Measurements from ENCODE around the gene CDX1.

The CDX1 gene

DNA sequence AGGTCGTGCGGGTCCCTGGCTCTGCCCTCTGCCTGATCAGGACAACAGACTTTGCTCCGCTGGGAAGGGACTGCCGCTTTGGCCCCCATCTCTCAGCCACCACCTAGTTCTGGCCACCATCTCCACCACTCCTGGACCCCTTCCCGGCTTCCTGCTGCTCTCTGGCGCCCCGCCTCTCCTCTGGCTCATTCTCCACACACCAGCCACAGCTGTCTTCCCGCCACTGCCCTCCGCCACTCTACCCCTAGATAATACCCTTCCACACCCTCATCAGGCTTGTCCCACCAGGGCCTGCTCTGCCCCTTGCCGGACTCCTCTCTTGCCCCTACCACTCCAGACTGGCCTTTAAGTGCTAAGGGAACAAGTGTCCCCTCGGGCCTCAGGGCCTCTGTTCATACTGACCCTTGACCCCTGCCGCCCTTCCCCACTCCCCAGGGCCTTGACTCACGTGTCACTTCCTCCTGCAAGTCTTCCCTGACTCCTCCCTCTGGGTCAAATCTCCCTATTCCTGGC lies 3.0 kb upstream of the CDX1 start:
- no peak for FAIRE-seq

DNA sequence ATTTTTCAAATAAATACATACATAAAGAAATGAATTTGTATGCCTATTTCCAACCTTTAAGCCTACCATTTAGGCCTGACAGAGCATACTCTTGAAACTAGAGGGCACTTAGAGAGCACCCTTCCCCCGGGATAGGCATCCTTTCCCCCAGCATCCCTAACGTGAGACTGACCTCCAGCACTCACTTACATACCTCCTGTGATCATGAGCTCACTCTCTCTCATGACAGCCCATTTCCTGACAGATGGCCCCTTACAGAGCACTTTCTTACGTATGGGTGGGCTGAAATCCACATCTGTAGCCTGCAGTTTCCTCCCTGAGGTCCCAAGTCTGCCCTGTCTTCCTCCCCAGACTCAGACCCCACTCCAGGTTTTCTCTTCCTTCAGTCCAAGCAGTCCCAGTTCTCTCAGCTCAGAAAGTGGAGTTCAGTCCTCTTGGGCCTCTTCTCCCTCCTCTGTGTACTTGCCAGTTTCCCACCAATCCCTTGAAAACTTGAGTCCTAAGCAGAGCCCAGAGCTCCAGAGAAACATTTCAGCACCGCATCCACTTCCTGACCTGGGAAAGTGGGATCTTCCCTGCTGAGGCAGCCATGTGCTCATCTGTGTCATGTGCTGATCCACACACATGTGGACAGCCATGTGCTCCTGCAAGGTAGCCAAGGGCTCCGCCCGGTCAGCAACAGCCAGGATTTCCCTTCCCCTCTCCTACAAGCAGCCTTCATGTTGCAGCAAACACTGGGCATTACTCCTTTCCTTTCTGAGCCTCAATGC lies 2.2 kb upstream of the CDX1 start:
- no peak for FAIRE-seq

DNA sequence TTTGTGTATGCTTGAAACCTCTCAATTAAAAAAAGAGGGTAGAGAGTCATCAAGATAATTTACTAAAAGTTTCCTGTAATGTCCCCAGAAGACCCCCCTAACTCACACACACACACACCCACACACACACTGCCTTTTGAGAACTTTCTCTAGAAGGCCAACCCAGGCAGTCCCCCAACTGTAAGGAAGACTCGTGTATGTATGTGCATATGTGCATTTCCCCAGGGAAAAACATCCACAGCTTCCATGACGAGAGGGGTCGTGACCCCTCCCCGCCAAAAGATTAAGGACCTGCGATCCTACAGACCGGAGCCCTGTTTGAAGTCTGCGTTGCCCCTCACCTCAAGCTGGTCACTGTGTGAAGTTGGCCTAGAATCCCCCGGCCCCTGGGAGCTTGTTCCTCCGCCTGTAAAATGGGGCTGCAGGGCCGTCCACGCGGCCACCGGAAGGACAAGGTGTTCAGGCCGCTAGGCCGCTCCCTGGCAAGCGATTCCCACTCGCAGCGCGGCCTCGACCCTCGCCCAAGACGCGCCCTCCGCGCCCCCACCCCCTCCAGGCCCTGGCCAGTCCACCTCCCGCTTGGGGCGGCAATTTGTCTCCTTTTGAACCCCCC lies 435 bp upstream of the CDX1 start:
- no peak for FAIRE-seq

DNA sequence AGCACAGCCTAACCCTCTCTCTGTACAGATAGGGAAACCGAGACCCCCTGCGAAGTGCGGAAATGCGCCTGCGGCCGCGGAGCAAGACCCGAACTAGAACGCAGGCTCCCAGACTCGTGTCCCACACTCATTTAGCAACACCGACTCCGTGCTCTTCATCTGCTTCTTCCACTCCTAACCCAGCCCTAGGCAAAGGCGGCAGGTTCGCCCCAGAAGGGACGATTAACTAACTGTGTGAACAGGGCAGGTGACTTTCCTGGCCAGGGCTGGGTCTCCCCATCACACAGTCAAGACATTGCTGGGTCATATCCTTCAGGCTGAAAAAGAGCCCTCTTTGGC lies 903 bp downstream of the CDX1 start:
- FAIRE-seq, result no peak

DNA sequence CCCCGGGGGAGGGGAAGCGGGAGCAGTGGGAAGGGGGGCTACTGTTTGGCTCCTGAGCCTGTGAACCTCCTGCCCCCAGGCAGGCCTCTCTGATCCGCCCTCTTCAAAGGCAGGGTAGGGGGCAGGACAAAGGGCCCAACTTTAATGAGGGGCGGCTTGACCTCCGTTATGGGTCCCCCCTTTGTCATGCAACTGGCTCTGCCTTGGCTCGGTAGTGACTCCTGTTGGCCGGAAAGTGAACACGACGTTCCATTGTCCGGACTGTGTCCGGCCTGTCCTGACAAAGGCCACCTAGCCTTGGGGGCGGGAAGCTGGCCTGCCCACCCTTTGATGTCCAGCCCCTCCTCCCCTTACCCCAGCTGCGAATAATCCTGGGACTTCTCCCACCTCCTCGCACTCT lies 1.3 kb downstream of the CDX1 start:
- no peak for FAIRE-seq

DNA sequence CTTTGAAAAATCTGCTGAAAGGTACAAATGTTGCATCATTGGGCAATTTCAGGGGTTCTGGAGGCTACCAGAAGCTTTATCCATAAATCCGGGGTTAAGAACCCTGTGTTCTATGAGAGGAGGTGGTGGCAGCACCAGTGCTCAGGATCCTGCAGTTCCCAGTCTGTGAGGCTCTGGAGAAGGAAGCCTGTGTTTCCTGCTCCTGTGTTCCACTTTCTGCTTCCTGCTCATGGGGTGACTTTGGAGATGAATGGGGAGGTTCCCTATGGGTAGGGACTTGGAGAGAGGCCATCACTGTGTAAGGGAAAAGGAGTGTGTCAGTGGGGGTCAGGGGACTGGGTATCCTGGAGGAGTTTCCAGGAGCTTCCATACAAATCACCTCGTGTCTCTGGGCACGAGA lies 2.3 kb downstream of the CDX1 start:
- FAIRE-seq, result no peak

DNA sequence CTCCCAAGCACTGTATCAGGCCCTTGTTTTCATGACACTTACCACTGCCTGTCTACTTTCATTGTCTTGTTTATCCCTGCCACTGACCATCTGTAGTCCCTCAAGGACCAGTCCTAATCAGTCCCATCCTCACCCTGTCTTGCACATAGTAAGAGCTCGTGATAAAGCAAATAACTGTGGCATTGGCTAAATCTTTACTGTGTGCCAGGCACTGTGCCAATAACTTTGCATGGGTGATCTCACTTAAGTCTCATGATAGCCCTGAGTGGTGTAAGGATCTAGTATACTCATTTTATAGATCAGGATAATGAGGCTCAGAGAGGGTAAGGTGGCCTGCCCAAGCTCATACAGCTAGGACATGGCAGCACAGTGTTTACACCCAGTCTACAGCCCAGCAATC lies 5.6 kb downstream of the CDX1 start:
- FAIRE-seq, result no peak

DNA sequence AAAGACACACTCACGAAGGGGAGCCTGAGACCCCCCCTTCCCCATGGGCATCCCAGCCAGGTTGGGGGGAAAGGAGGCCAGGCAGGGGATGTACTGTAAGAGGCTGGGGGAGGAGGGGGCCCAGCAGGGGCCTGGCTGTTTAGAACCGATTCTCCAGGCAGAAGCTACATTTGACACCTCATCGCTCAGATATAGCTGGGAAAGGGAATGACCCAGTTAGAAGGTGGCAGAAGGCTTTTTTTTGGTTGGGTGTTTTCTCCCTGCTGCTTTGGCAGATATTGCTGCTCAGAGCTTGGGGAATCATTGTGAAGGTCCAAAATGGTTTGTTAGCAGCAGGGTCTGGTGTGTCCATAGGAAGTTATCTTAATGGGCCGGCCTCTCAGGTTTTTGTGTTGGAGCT lies 6.0 kb downstream of the CDX1 start:
- no peak for FAIRE-seq

DNA sequence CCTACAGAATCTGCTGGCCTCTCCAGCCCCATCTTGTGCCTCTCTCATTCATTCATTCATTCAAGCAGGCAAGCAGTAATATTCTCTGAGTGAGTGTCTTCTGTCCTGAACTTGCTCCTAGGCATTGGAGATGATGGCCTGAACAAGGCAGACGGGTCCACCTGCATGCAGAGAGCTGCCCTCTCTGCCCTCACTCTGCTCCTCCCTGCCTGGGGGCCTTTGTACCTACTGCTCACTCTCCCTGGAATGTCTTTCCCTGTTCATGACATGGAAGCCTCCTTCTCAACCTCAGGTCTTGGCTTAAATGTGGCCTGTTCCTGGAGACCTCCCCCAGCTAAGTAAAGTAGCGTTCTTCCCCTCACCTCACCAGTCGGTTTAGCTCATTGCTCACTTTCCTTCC lies 6.6 kb downstream of the CDX1 start:
- no peak for FAIRE-seq

DNA sequence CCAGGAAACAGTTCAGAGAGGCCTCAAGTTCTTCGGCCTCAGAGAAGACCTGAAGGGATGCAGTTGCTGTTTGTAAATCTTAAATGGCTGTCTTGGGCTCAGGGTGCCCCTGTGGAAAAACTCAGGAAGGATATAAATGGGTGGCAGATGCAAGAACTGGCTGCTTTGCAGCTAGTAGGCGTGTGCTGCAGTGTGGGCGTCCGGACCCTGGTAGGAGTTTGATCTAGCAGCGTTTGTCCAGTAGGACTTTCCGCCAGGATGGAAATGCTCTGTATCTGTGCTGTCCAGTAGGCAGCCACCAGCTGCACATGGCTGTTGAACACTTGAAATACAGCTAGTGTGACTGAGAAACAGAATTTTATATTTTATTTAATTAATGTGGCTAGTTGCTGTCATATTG lies 7.7 kb downstream of the CDX1 start:
- FAIRE-seq, result no peak

DNA sequence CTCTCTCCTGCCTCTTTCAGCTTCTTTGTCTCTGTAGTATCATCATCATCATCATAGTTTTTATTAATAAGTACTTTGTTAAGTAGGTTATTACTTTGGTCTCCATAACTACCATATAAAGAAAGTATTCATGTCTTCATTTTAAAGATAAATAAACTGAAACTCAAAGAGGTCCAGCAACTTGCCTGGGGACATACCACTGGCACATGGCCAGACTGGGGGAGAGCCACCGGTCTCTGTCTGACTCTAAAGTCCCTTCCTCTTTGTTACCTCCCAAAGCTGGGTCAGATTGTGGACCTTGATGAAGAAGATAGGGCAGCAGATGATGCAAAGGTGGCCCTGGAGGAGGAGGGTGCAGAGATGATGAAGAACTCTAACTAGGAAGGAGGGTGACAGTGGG lies 8.5 kb downstream of the CDX1 start:
- FAIRE-seq, result no peak

DNA sequence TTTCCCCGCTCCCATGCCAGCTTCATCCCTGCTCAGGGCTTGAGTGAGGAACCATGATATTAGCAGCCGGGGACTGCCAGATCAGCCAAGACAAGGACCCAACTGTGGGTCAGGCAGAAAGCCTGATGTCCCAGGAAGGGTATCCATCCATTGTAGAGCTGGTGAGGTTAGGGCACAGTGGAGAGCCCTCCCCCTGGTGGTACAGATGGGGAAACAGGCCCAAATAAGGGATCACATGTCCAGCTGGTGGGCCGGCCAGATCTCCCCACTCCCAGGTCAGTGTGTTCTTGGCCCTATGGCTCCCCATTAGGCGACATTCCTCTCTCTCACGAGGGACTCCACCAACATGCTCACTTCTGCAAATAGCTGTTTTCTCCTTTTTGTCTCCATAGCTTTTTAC lies 9.0 kb downstream of the CDX1 start:
- no peak for FAIRE-seq

DNA sequence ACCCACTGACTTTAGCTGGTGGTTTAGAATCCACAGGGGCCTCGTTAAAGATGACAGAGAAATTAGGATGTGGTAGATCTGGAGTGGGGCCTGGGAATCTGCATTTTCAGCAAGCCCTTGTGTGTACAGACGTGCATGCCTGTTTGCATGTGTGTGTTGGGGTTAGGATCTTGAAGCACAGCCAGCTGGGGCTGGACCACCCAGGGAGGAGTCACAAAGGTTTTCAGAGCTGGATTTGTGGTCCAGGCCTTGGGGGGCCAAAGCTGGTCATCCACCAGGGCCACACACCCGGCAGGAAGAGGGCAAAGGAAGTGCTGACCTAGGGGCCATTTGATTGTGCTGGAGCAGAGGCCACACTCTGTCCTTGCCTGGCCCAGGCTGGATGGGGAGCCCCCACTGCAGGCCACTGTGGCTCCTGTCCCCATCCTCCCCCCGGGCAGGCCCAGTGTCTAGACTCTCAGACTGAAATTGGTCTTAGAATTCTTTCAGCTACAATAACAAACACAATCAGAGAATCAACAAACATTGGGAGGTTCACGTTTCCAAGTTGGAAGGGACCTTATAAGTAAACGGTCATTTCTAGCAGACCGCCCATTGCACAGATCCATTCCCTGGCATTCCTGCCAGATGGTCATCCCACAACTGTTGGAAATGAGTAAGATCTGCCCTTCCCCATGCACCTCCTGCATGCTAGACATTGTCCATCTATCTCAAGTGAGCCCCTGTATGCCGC lies 10.3 kb downstream of the CDX1 start:
- FAIRE-seq, result no peak

DNA sequence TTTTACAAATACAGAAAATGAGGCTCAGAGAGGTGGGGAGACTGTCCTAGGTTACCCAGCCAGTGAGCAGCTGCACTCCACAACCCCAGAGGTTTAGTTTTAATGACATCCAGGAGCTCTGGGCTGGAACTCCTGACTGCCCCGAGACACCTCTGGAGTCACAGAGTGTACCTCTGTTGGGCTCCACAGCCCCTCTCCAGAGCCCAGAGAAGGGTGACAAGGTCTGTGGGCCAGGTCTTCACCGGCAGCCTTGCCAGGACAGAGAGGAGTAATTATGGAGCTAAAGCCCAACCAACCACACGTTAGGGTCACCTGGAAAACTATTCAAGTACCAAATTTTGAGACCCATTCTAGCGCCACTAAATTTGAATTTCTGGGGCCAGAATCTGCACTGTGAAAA lies 11.1 kb downstream of the CDX1 start:
- FAIRE-seq, result no peak

DNA sequence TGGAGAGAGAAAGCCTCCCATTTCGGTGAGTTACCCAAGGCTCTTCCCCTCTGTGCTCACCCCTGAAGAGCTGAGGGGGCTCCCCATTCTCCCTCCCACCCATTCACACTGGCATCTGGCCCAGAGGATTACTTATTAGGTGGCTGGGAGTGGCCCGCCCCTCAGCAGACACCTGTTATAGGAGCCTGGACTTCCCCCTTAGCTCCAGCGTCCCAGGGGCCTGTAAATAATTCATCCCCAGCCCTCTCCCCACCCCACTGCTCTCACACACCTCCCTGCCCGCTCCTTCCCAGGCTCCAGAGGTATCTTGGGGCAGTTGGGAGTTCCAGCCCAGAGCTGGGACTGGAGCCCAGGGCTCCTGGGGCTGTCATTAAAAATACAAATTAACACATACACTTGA lies 11.7 kb downstream of the CDX1 start:
- no peak for FAIRE-seq

DNA sequence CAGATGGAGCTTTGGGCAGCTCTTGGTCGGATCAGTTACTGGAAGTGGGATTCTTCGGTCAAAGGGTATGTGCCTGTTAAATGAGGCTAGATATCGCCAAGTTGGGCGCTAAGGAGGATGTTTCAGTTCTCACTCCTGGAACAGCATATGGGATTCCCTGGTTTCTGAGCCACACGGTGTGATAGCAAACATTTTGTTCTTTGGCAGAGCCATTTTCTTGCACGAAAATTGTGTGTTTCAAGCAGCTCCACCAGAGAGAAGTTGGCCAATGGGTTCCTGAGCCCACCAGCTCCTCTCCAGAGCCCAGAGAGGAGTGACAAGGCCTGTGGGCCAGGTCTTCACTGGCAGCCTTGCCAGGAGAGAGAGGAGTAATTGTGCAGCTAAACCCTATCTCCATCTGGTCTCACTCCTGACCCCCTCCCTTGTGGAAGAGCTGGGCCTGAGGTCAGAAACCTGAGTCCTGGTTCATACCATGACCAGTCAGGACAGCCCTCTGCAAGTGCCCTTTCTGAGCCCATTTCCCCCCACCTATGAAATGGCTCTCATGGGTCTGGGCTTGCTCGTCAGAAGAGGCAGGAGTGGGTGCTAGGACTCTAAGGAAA lies 12.5 kb downstream of the CDX1 start:
- FAIRE-seq, result no peak

DNA sequence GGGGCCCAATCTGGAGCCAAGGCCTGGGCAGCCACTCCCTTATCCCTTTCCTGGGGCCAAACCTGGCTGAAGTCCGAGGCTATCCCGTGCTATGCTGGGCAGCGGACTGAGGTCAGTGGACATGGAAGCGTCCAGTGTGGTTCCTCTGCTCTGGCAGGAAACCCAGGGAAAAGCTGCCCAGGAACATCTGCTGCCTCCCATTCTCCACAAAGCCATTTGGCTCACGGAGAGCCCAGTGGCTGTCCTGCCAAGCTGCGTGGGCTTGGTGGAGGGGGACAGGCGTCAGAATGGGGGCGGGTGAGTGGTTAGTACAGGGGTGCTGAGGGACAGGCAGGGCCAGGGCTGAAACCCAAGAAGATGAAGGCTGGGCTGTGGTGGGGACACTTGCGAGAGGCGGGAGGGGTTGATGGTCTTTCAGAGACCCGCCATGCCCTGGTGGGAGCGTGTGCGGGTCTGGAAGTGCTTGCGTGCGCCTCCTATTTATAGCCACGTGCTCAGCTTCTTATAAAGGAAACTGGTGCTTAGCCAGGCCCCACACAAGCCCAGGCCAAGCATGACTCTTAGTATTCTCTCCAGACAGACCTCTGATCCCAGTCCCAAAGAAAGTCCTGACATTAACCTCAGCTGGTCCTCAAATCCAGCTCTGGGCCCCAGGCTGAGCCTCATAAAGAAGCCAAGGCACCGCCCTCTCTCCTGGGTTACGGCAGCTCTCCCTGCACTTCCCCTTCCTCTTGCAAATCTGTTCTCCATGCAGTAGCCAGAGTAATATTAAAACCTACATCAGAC lies 13.9 kb downstream of the CDX1 start:
- no peak for FAIRE-seq

DNA sequence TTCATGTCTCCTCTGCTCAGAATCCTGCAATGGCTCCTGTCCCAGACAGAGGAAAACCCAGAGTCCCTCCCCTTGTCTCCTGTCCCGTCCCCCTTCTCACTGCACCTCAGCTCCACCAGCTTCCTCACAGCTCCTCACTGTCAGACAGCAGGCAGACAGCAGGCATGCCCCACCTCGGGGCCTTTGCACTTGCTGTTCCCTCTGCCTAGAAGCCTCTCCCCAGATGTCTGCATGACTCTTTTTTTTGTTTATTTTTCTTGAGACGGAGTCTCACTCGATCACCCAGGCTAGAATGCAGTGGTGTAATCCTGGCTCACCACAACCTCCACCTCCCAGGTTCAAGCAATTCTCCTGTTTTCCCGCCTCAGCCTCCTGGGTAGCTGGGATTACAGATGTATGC lies 14.4 kb downstream of the CDX1 start:
- FAIRE-seq, result no peak

DNA sequence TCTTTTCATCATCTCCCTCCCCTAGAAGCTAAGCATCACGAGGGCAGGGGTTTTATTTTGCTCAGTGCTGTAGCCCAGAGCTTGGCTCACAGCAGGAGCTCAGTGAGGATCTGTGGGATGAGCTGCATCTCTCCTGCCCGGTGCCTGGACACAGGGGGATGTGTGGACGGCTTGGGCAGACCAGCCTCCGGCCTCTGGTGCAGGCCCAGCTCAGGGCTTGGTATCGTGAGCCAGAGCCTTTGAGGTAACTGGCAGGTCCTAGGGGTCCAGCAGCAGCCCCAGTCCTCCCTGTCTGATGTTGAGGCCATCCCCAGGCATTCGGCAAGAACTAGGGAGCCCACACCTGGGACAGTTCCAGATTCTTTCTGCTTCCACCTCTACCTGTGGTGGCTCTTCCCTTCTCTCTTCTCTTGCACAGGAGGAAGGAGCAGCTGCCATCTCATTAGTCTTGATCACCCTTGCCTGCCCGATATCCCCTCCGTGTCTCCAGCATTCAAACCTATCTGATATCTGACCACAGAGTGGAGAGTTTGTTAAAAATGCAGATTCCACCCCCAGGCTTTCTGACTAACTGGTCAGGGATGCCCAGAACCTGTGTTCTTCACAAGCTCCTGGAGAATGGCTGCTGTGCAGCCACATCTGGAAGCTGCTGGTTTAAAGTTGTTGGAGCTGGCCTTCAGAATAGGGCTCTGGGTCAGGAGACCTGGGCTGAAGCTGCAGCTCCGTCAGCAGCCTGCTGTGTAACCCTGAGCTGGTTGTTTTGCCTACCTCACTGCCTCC lies 15.4 kb downstream of the CDX1 start:
- FAIRE-seq, result no peak

DNA sequence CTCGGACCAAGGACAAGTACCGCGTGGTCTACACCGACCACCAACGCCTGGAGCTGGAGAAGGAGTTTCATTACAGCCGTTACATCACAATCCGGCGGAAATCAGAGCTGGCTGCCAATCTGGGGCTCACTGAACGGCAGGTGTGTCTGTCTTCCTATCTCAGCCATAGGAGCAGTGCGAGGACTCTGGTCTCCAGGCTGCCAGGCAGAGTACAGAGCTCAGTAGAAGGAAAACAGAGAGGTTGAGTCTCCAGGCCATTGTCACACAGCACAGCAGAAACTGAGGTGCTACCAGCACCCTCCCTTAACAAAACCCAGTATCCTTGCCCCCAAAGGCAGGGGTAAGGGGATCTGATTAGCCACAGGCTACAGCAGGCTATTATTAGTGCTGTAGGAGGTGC lies 16.2 kb downstream of the CDX1 start:
- FAIRE-seq, result no peak

DNA sequence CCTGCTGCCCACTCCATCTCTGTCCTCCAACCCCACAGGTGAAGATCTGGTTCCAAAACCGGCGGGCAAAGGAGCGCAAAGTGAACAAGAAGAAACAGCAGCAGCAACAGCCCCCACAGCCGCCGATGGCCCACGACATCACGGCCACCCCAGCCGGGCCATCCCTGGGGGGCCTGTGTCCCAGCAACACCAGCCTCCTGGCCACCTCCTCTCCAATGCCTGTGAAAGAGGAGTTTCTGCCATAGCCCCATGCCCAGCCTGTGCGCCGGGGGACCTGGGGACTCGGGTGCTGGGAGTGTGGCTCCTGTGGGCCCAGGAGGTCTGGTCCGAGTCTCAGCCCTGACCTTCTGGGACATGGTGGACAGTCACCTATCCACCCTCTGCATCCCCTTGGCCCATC lies 16.9 kb downstream of the CDX1 start:
- FAIRE-seq, result no peak

DNA sequence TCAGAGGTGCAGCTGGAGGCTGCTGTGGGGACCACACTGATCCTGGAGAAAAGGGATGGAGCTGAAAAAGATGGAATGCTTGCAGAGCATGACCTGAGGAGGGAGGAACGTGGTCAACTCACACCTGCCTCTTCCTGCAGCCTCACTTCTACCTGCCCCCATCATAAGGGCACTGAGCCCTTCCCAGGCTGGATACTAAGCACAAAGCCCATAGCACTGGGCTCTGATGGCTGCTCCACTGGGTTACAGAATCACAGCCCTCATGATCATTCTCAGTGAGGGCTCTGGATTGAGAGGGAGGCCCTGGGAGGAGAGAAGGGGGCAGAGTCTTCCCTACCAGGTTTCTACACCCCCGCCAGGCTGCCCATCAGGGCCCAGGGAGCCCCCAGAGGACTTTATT lies 17.4 kb downstream of the CDX1 start:
- FAIRE-seq, result no peak
